HG03442 (cell line): Measurements from ENCODE around the gene FCHO2.
"Not testable (repeated sequence)": the region's sequence is repeated elsewhere in the genome, so short reads cannot be mapped to it uniquely, and the experiment has no call there.

Experiments
- ATAC-seq: cut with Tn5 transposase; IDR thresholded peaks from one replicate; pipeline ENCODE4 v1.9.1; 2021; ENCODE audit warnings: mild to moderate bottlenecking, moderate library complexity; ENCODE audit not compliant: unreplicated experiment

FCHO2 gene

GRCh38 chr5:72955768-72956323, at the start of gene FCHO2:
Gene FCHO2 (plus strand): TSS chr5:72956041. CDS start chr5:72956097, 56 bp downstream.
- peak; percentile 89 for ATAC-seq

GRCh38 chr5:72906806-72907205, 49.0 kb upstream of the FCHO2 start:
- ATAC-seq, result no peak

GRCh38 chr5:72908664-72909063, 47.2 kb upstream of the FCHO2 start:
- ATAC-seq, result no peak

- ATAC-seq, result no peak
Observed at GRCh38 chr5:72917371-72917776, 38.5 kb upstream of the FCHO2 start.

- ATAC-seq, result no peak
Observed at GRCh38 chr5:72920690-72921502, 34.9 kb upstream of the FCHO2 start.

- ATAC-seq, result no peak
Observed at GRCh38 chr5:72921886-72922285, 34.0 kb upstream of the FCHO2 start.

GRCh38 chr5:72922422-72922821, 33.4 kb upstream of the FCHO2 start:
- ATAC-seq, result no peak

DNA sequence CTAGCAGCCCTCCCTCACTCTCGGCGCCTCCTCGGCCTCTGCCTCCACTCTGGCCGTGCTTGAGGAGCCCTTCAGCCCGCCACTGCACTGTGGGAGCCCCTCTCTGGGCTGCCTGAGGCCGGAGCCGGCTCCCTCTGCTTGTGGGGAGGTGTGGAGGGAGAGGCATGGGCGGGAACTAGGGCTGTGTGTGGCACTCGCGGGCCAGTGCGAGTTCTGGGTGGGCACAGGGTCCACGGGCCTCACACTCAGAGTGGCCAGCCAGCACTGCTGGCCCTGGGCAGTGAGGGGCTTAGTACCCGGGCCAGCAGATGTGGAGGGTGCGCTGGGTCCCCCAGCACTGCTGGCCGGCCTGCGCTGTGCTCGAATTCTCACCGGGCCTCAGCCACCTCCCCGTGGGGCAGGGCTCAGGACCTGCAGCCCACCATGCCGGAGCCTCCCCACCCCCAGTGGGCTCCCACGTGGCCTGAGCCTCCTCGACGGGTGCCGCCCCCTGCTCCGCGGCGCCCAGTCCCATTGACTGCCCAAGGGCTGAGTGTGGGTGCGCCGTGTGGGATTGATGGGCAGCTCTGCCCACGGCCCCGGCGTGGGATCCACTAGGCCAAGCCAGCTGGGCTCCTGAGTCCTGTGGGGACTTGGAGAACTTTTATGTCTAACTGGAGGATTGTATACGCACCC, 30.4 kb upstream of the FCHO2 start:
- no peak for ATAC-seq

DNA sequence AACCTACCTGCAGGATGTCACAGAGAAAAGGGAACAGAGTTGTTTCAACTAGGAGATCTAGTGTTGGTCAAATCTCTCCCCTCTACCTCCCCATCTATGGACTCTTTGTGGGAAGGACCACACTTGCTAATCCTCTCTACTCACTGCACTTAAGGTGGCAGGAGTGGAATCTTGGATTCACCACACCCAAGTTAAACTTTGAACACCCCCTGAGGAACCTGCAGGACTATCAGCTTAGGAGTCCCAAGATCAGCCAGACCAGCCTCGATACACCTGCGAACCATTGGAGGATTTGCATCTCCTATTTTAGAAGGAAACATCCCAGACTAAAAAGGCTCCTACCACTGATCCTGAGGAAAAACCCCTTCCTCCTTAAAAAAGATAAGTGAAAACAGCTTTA, 23.2 kb upstream of the FCHO2 start:
- ATAC-seq, result not testable (repeated sequence)

GRCh38 chr5:72934953-72935725, 20.7 kb upstream of the FCHO2 start:
- ATAC-seq, result not testable (repeated sequence)

GRCh38 chr5:72936893-72937292, 18.9 kb upstream of the FCHO2 start:
- ATAC-seq, result no peak

GRCh38 chr5:72937517-72938061, 18.3 kb upstream of the FCHO2 start:
- no peak for ATAC-seq

- no peak for ATAC-seq
Observed at GRCh38 chr5:72938206-72938605, 17.6 kb upstream of the FCHO2 start.

DNA sequence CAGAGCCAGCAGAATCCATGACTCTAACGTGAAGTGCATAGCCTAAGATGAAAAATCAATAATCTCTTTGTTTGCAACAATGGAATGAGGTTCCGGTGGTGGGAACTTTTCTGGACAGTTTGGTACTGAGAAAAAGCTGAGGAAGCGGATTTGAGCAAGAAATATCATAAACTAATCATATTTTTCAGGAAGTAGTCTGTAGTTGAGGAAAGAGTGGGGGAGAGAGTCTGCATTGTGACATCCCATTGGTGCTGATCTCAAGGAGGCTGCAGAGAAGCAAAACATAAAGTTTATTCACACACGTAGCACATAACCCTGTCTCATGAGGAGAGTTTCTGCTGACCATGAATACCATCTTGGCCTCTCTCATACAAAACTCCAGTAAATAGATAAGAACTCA, 15.8 kb upstream of the FCHO2 start:
- no peak for ATAC-seq

DNA sequence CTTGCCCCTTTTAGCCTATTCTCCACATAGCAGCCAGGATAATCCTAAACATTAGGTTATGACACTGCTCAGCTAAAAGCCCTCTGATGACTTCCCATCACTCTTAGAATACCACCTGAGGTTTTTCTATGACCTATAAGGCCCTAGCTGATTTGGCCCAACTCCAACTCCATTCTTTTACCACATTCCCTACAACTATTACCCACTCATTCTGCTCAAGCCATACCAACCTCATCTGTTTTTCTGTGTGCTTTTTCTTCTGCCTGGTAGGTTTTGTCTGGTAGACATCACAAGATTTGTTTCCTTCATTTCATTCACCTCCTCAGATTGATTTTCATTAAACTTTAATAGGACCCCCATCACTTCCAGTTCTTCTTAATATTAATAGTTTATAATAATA, 12.5 kb upstream of the FCHO2 start:
- ATAC-seq, result no peak

DNA sequence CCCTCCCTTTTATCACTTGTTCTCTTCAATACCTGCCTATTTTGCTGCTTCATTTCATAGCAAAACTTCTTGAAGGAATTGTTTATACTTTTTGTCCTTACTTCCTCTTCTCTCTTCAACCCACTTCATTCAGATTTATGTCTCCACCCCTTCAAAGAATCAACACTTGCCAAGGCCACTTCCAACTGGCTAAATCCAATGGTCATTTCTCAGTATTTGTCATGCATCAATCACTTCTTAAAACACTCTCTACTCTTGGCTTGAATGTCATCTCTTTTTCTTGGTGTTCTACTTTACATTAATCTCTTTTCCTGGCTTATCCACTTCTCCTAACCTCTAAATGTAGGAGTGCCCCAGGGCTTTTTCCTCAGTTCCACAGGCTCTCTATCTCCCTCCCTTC, 8.3 kb upstream of the FCHO2 start:
- ATAC-seq, result no peak

GRCh38 chr5:72949481-72949880, 6.4 kb upstream of the FCHO2 start:
- no peak for ATAC-seq

DNA sequence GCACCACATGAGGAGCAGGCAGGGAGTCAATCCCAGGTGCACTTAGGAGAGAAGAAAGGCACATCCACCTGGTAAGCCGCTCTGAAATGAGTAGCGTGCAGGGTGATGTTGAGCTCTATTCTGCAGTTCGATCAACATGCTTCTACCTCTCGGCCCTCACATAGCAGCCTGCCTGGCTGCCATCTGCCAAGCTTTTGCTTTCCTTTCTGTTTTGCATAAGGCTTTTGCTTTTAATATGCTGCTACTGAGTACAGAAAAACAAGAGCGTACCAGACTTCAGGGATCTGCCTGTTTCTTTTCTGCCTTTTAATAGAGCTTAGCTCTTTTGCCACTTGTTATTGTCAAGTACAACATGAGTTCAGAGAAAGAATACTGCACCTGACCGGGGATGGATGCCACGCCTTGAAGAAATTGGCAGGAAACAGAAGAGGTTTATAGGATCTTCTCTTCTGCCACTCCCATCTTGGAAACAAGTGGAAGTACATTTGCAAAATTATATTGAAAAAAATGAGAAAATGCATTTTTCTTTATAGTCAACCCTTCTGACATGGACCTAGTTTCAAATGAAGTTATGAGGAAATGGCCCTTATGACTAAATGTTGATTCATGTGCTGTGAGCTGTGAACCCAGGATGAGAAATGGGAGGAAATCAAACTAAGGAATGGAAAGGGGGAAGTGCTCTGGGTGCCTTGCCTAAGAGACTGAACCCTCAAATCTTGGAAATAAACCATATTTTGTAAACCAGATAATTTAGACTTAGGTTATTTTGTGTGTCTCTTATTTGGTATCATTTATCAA, 4.0 kb upstream of the FCHO2 start:
- no peak for ATAC-seq

- no peak for ATAC-seq
Observed at GRCh38 chr5:72954389-72954788, 1.5 kb upstream of the FCHO2 start.

GRCh38 chr5:72955143-72955767, 586 bp upstream of the FCHO2 start:
- ATAC-seq, result peak; percentile 41
